Left renal cortex interstitium (tissue), 4 donors: ENCODE data around the gene PRPSAP1. TPM values are rescaled to one million over a fixed set of nuclear protein-coding genes. Genes with fewer than 3 reads are reported as not detected.

Source experiments
- DNase-seq, 4 donors: peaks; one replicate each; pipeline ENCODE4 v3.0.0-alpha.2; 2013; ENCODE audit warnings: low read depth in 4 of 4, low spot score in 2 of 4, missing footprints in 1 of 4
- polyA plus RNA-seq, 4 donors: library from polyadenylated mRNA; unstranded; fragments of 120-200 nt; gene quantifications; one replicate each; pipeline ENCODE4 v1.2.1, GENCODE V29; 2013; ENCODE audit not compliant: insufficient read length in 4 of 4

The PRPSAP1 gene
- polyA plus RNA-seq, 4 donors: 73.8 to 91.2 (median 80.6) TPM

- no peak for DNase-seq
Observed at GRCh38 chr17:76279742-76280287, 73.9 kb downstream of the PRPSAP1 start.

DNA sequence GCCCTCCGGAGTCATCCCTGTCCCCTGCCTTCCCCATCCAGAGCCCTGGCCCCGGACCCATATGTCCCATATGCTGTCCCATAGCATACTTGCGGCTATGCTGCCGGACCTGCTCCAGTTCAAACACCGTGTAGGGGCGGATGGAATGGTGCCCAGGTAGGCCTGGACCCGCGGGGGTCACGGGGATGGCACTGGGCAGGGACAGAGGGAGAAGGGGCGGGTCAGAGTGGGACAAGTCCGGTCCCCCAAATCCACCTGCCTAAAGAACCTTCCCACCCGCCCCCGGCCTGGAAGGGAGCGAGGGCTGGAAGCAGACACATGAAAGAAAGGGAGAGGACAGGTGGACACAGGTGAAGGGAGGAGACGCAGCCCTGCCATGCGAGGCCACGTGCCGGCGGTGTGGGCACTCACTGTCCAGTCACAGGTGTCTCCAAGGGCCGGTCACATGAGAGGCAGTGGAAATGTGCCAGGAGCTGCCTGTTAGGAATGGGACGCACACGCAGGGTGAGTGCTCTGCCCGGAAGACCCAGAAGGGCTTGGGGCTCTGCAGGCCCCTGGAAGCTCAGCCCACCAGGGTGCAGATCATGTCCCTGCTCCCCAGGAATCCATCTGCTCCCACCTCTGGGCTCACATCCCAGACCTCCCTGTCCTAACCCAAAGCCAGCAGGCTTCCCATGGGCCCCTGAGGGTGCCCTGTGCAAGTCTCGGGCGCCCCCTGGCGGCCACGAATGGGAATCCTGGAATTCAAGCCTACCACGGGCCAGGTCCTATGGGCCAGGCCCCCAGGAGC, 74.6 kb downstream of the PRPSAP1 start:
- DNase-seq: peak in 2 of 4 donors; percentile 62 to 76

GRCh38 chr17:76278268-76278908, 75.3 kb downstream of the PRPSAP1 start:
- DNase-seq: no peak

DNA sequence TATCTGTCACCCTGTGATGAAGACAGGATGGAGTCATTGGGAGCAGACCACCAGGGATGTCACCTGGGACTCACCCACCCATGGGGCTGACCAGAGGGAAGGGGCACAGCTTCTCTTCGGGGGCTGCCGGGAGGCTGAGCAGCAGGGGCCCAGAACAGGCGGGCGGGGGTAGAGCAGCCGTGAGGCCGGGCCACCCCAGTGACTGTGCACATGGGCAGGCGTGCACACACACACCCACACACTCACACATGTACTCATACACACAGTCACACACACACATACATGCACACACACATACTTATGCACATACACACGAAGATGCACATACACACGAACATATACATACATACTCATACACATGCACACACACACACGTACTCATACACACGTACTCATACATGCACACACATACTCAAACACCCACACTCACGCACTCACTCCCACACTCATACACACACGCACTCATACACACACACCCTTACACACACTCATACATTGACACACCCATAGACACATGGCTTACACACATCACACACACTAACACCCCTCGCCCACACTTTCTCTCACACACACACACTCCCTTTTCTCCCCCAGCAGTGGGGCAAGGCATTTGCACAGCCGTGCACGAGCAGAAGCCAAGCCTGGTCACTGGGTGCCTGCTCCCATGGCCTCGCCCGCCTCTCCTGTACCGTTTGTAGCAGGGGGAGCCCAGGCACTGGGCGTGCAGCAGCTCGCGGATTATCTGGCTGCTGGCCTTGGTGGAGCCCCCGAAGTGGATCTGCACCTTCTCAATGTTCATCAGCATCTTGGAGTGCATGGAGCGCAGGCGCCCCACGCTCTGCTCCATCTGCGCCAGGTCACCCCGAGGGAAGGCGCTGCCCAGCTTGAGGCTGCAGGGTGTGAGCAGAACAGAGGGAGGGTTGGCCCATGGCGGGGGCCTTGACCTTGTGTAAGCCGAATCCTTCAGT, 76.1 kb downstream of the PRPSAP1 start:
- DNase-seq: no peak

- no peak for DNase-seq
Observed at GRCh38 chr17:76276461-76277299, 77.0 kb downstream of the PRPSAP1 start.

GRCh38 chr17:76276069-76276431, 77.7 kb downstream of the PRPSAP1 start:
- no peak for DNase-seq

GRCh38 chr17:76275382-76276068, 78.2 kb downstream of the PRPSAP1 start:
- no peak for DNase-seq

- no peak for DNase-seq
Observed at GRCh38 chr17:76274112-76274956, 79.4 kb downstream of the PRPSAP1 start.

GRCh38 chr17:76273445-76274111, 80.1 kb downstream of the PRPSAP1 start:
- no peak for DNase-seq

- no peak for DNase-seq
Observed at GRCh38 chr17:76272541-76273444, 80.9 kb downstream of the PRPSAP1 start.

DNA sequence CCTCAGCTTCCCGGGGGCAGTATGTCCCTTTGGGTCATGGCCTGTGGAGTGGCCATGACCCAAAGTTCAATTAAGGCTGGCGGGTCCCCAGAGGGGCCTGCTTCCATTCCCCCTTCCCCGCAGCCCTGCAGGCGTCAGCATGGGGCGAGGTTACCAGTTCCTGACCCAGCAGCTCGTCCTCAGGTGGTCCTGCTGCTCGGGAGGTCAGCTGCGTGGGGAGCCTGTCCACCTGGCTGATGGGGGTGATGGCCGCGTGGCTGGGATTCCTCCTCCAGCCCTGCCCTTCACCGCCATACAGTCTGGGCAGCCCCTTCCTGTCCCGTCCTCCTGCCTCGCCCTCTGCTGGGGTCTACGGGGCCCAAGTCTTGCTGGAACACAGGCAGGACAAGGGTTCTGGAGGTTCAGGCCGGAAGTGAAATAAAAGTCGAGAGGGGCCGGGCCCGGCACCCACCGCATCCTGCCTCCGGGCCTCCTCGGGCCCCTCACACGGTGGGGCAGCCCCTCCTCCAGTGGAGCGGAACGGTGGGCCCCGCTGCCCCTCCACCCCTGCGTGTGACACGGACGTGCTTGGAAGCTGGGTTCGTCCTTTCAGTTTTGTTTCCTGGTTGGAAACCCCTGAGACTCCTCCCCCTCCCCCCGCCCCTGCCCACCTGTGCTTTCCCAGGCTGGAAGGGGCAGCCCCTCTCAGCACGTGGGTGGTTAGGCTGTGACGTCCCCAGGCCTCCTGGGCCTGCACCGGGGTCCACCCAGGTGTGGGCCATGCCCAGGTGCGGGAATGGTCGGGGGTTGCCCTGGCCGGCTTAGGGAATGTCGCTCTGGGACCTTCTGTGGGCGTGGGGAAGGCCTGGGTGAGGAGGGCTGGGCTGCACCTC, 81.8 kb downstream of the PRPSAP1 start:
- DNase-seq: no peak

- no peak for DNase-seq
Observed at GRCh38 chr17:76270770-76271668, 82.7 kb downstream of the PRPSAP1 start.

GRCh38 chr17:76270127-76270592, 83.6 kb downstream of the PRPSAP1 start:
- DNase-seq: no peak
